CD4-positive, alpha-beta T cell treated with Interleukin-6 for 4 hours (primary cell): ENCODE results near the gene TIGAR.

Source experiments
- DNase-seq: peaks from one replicate; pipeline ENCODE4 v3.0.0-alpha.2; 2020; ENCODE audit warnings: mixed read lengths

TIGAR gene

GRCh38 chr12:4283512-4284255 lies 37.3 kb upstream of the TIGAR start:
- DNase-seq = no peak

- no peak for DNase-seq
These were observed 36.7 kb upstream of the TIGAR start for GRCh38 chr12:4284306-4284705.

GRCh38 chr12:4285070-4285469 lies 35.9 kb upstream of the TIGAR start:
- no peak for DNase-seq

GRCh38 chr12:4286228-4286627 lies 34.8 kb upstream of the TIGAR start:
- no peak for DNase-seq

- no peak for DNase-seq
These were observed 34.2 kb upstream of the TIGAR start for GRCh38 chr12:4286771-4287317.

GRCh38 chr12:4287325-4288211 lies 33.4 kb upstream of the TIGAR start:
- no peak for DNase-seq

- no peak for DNase-seq
These were observed 32.5 kb upstream of the TIGAR start for GRCh38 chr12:4288296-4289131.

GRCh38 chr12:4289231-4289878 lies 31.7 kb upstream of the TIGAR start:
- no peak for DNase-seq

- DNase-seq = no peak
These were observed 30.8 kb upstream of the TIGAR start for GRCh38 chr12:4289998-4290790.

GRCh38 chr12:4292341-4293073 lies 28.5 kb upstream of the TIGAR start:
- DNase-seq = no peak

- DNase-seq = peak; percentile 27
These were observed 27.6 kb upstream of the TIGAR start for GRCh38 chr12:4293299-4293965.

- peak; percentile 21 for DNase-seq
These were observed 27.0 kb upstream of the TIGAR start for GRCh38 chr12:4293966-4294505.

- no peak for DNase-seq
These were observed 24.3 kb upstream of the TIGAR start for GRCh38 chr12:4296751-4297150.

- DNase-seq = no peak
These were observed 23.4 kb upstream of the TIGAR start for GRCh38 chr12:4297617-4298016.

GRCh38 chr12:4300883-4301282 lies 20.1 kb upstream of the TIGAR start:
- no peak for DNase-seq

- no peak for DNase-seq
These were observed 19.0 kb upstream of the TIGAR start for GRCh38 chr12:4301932-4302501.

GRCh38 chr12:4302881-4303280 lies 18.1 kb upstream of the TIGAR start:
- no peak for DNase-seq

GRCh38 chr12:4303750-4304149 lies 17.3 kb upstream of the TIGAR start:
- DNase-seq = no peak

- DNase-seq = peak; percentile 17
These were observed 13.2 kb upstream of the TIGAR start for GRCh38 chr12:4307593-4308333.
